GM23248 (cell line): ENCODE measurements around the gene NOC4L. TPM values are rescaled to one million over a fixed set of nuclear protein-coding genes. Genes with fewer than 3 reads are reported as not detected.

Experiments
- DNase-seq: peaks from one replicate; pipeline ENCODE4 v3.0.0-alpha.2; 2015
- H2AFZ ChIP-seq: fragments of 200-600 bp; sonication (generic); 2 replicates; pipeline ENCODE4 v1.6.1; 2016; ENCODE audit warnings: antibody characterized with exemption
- H3F3A ChIP-seq: fragments of 200-600 bp; sonication (generic); 2 replicates; pipeline ENCODE4 v1.6.1; 2016; ENCODE audit warnings: mild to moderate bottlenecking, antibody characterized with exemption, mixed run types; ENCODE audit not compliant: insufficient read depth
- H3K27ac ChIP-seq: fragments of 200-600 bp; sonication (generic); 2 replicates; pipeline ENCODE4 v1.5.1; 2016; ENCODE audit warnings: mild to moderate bottlenecking
- H3K27me3 ChIP-seq: fragments of 200-600 bp; sonication (generic); replicated peaks from 2 replicates; pipeline ENCODE4 v1.6.1; 2016; ENCODE audit warnings: mild to moderate bottlenecking; ENCODE audit not compliant: insufficient read depth
- H3K36me3 ChIP-seq: fragments of 200-600 bp; sonication (generic); 2 replicates; pipeline ENCODE4 v1.6.1; 2016; ENCODE audit warnings: low read depth, mild to moderate bottlenecking
- H3K4me1 ChIP-seq: fragments of 200-600 bp; sonication (generic); 2 replicates; pipeline ENCODE4 v1.6.1; 2016; ENCODE audit warnings: mild to moderate bottlenecking; ENCODE audit not compliant: insufficient read depth
- H3K4me2 ChIP-seq: fragments of 200-600 bp; sonication (generic); one replicate; pipeline ENCODE4 v1.6.1; 2016; ENCODE audit warnings: mild to moderate bottlenecking; ENCODE audit not compliant: unreplicated experiment
- H3K4me3 ChIP-seq: fragments of 200-600 bp; sonication (generic); 2 replicates; pipeline ENCODE4 v1.5.1; 2016; ENCODE audit warnings: mild to moderate bottlenecking
- H3K79me2 ChIP-seq: fragments of 200-600 bp; sonication (generic); 2 replicates; pipeline ENCODE4 v1.6.1; 2016; ENCODE audit warnings: mild to moderate bottlenecking; ENCODE audit not compliant: insufficient read depth
- H3K9ac ChIP-seq: fragments of 200-600 bp; sonication (generic); 2 replicates; pipeline ENCODE4 v1.6.1; 2016; ENCODE audit warnings: mild to moderate bottlenecking
- H3K9me2 ChIP-seq: fragments of 200-600 bp; sonication (generic); 2 replicates; pipeline ENCODE4 v1.6.1; 2016; ENCODE audit warnings: mixed run types, mild to moderate bottlenecking, moderate library complexity; ENCODE audit not compliant: insufficient read depth
- H3K9me3 ChIP-seq: fragments of 200-600 bp; sonication (generic); one replicate; pipeline ENCODE4 v1.6.1; 2017; ENCODE audit warnings: low read depth
- H4K20me1 ChIP-seq: fragments of 200-600 bp; sonication (generic); 2 replicates; pipeline ENCODE4 v1.6.0; 2016; ENCODE audit not compliant: insufficient read depth
- EZH2 ChIP-seq: fragments of 200-600 bp; sonication (generic); IDR thresholded peaks from 2 replicates; pipeline ENCODE4 v1.6.1; 2018; ENCODE audit warnings: antibody characterized with exemption, mild to moderate bottlenecking; ENCODE audit not compliant: insufficient read depth, poor library complexity, severe bottlenecking
- EZH2phosphoT487 ChIP-seq: fragments of 200-600 bp; sonication (generic); IDR thresholded peaks from 2 replicates; pipeline ENCODE4 v1.6.1; 2018; ENCODE audit warnings: antibody characterized with exemption, moderate library complexity, mild to moderate bottlenecking, low read depth; ENCODE audit not compliant: insufficient read depth
- WGBS, 2 experiments: methylation state at CpG; one replicate each; pipeline ENCODE4 v1.1.6; 2015 to 2017; ENCODE audit warnings: low lambda C conversion rate in 2 of 2, low coverage in 1 of 2; ENCODE audit errors: missing lambda C conversion rate in 2 of 2; 5-methylcytosine and 5-hydroxymethylcytosine counted together
- in situ Hi-C: fragments of 300-500 bp; cut with MboI; formaldehyde crosslinking; loops from 2 replicates; pipeline ENCODE4 v1.15.0; 2020
- polyA plus RNA-seq: library from polyadenylated mRNA; unstranded; fragments of >200 nt; fragmentation: Nextera tagmentation; extraction: Ambion mirVana; gene quantifications from 2 replicates; pipeline ENCODE4 v1.2.1, GENCODE V29; 2016
- total RNA-seq: library from RNA; depleted of rRNA; stranded (reverse); fragments of >200 nt; shearing (Covaris generic); gene quantifications from 2 replicates; pipeline ENCODE4 v1.2.3, GENCODE V29; 2014

The NOC4L gene
- total and polyA plus RNA-seq, 2 experiments from 2014 or later: 10.2 to 22.7 TPM

DNA sequence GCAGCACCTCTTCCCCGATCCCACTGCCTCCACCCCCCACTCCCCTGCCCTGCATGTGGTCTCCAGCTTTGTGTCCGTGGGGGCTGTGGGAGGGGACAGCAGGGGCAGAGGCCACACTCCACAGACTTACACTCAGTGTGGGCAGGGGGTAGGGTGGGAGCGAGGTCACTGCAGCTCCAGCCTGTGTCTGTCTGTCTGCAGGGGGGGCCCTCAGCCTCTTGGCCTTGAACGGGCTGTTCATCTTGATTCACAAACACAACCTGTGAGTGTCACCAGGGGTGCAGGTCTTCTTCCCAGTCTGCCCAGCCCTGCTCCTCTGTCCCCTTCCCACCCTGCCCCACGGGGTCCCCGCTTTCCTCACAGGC, 6.5 kb downstream of the NOC4L start:
- in situ Hi-C loops: loop anchor here (25.0 kb wide), 1 partner anchor 462 kb away; the partner anchor contains the start of genes LRCOL1 and P2RX2
- Histone ChIP-seq H3F3A (no peaks in the 10 kb centered on the region), H3K27me3 (no peaks in the 10 kb centered on the region), H4K20me1 (no peaks in the 10 kb centered on the region), H3K9ac (no peak overlapping the region), H2AFZ (no peak overlapping the region), H3K4me1 (no peaks in the 10 kb centered on the region), H3K4me3 (no peak overlapping the region), H3K9me2 (no peaks in the 10 kb centered on the region), H3K36me3 (no peaks in the 10 kb centered on the region), H3K27ac (no peak overlapping the region), H3K9me3 (no peaks in the 10 kb centered on the region), H3K4me2 (no peak overlapping the region), H3K79me2 (no peaks in the 10 kb centered on the region; the same call in 1 of the 2 replicates)
- WGBS, 2 experiments: 90 to 100% methylated on average over 1 to 6 of the region's 6 CpGs
- DNase-seq: no peak
- no peak for TF ChIP-seq EZH2phosphoT487
- no peak for TF ChIP-seq EZH2

DNA sequence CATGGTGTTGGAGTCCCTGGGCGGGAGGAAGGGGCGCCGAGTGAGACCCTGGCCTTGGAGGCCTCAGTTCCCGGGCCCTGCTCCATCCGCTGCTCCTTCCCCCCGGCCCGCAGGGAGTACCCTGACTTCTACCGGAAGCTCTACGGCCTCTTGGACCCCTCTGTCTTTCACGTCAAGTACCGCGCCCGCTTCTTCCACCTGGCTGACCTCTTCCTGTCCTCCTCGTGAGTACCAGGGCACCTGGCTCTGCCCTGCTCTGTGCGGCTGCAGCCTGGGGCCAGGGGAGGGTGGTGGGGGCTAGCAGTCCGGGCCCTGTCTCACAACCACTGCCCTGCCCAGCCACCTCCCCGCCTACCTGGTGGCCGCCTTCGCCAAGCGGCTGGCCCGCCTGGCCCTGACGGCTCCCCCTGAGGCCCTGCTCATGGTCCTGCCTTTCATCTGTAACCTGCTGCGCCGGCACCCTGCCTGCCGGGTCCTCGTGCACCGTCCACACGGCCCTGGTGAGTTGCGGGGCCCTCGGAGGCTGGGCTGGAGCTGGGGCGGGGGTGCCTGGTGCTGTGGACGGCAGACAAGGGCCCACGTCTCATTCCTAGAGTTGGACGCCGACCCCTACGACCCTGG, 7.0 kb downstream of the NOC4L start:
- no peaks in the 10 kb centered on the region for H3K9me3 ChIP-seq
- H4K20me1 ChIP-seq: no peaks in the 10 kb centered on the region
- no peak for DNase-seq
- H3K9me2 ChIP-seq: no peaks in the 10 kb centered on the region
- H3K4me3 ChIP-seq: no peak overlapping the region
- no peak overlapping the region for H3K4me2 ChIP-seq
- no peaks in the 10 kb centered on the region for H3K36me3 ChIP-seq
- H2AFZ ChIP-seq: no peak overlapping the region
- TF ChIP-seq EZH2: no peak
- TF ChIP-seq EZH2phosphoT487: no peak
- in situ Hi-C loops: loop anchor here (25.0 kb wide), 1 partner anchor 461 kb away; the partner anchor contains the start of genes LRCOL1 and P2RX2
- no peaks in the 10 kb centered on the region for H3K4me1 ChIP-seq
- WGBS, 2 experiments: 98% methylated on average over 36 of the region's 36 CpGs
- no peak overlapping the region for H3K9ac ChIP-seq
- H3K79me2 ChIP-seq: no peaks in the 10 kb centered on the region
- H3F3A ChIP-seq: peaks cover 4% of the 10 kb centered on the region; the same call in 1 of the 2 replicates
- H3K27me3 ChIP-seq: no peaks in the 10 kb centered on the region
- H3K27ac ChIP-seq: no peak overlapping the region

DNA sequence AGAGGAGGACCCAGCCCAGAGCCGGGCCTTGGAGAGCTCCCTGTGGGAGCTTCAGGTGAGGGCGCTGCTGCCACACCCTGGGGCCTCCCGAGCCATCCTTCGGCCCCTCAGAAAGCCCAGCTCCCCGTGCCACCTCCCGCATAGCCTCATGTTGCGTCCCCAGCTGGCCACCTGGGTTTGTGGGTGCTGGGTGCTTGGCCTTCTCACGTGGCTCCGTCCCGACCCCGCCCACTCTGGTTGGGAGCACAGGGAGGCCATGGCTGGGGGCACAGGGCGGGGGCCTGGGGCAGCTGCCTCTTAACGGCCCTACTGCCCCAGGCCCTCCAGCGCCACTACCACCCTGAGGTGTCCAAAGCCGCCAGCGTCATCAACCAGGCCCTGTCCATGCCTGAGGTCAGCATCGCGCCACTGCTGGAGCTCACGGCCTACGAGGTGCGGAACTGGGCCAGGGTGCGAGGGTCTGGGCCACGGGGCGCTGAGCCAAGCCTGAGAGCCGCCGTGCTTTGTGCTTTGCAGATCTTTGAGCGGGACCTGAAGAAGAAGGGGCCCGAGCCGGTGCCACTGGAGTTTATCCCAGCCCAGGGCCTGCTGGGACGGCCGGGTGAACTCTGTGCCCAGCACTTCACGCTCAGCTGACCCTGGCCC, 7.6 kb downstream of the NOC4L start:
- Histone ChIP-seq H3K4me2 (no peak overlapping the region), H2AFZ (no peak overlapping the region), H3K79me2 (no peaks in the 10 kb centered on the region), H3K9me3 (no peaks in the 10 kb centered on the region), H3K4me1 (no peaks in the 10 kb centered on the region), H3K27me3 (no peaks in the 10 kb centered on the region), H3K27ac (no peak overlapping the region), H3K9me2 (no peaks in the 10 kb centered on the region), H3K4me3 (no peak overlapping the region), H3K9ac (no peak overlapping the region), H3K36me3 (no peaks in the 10 kb centered on the region), H3F3A (peaks cover 9% of the 10 kb centered on the region), H4K20me1 (no peaks in the 10 kb centered on the region)
- no peak for DNase-seq
- 93 to 95% methylated on average over 28 to 32 of the region's 32 CpGs for WGBS, 2 experiments
- TF ChIP-seq EZH2: no peak
- TF ChIP-seq EZH2phosphoT487: no peak
- in situ Hi-C loops: loop anchor here (25.0 kb wide), 1 partner anchor 460 kb away; the partner anchor contains the start of genes LRCOL1 and P2RX2

DNA sequence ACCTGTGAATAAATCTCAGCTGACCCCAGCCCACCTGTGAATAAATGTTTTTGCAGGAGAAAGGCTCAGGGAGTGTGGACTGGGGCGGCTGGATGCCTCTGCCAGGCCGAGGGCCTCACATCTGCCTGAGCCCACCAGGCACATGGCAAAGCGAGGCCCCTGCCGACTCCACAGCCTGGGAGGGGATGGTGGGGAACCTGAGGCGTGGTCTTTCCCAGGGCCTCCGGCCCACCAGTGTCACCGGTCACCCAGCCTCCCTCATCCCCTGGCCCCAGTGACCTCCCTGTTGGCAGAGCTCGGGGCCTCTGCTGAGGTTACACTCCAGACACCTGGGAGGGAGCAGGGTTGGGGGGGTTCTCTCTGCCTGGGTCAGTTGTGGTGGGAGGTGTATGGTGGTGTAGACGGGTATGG, 8.2 kb downstream of the NOC4L start:
- H3K9ac ChIP-seq: no peak overlapping the region
- H3K79me2 ChIP-seq: no peaks in the 10 kb centered on the region
- no peaks in the 10 kb centered on the region for H4K20me1 ChIP-seq
- H2AFZ ChIP-seq: no peak overlapping the region
- H3K9me3 ChIP-seq: no peaks in the 10 kb centered on the region
- H3K36me3 ChIP-seq: no peaks in the 10 kb centered on the region
- no peak overlapping the region for H3K4me3 ChIP-seq
- H3F3A ChIP-seq: peaks cover 14% of the 10 kb centered on the region
- TF ChIP-seq EZH2phosphoT487 (no peak), EZH2 (no peak)
- no peaks in the 10 kb centered on the region for H3K9me2 ChIP-seq
- H3K4me2 ChIP-seq: no peak overlapping the region
- H3K27ac ChIP-seq: no peak overlapping the region
- H3K4me1 ChIP-seq: no peaks in the 10 kb centered on the region
- H3K27me3 ChIP-seq: no peaks in the 10 kb centered on the region
- no peak for DNase-seq
- in situ Hi-C loops: loop anchor here (25.0 kb wide), 1 partner anchor 460 kb away; the partner anchor contains the start of genes LRCOL1 and P2RX2
- WGBS, 2 experiments: 86 to 93% methylated on average over 9 of the region's 9 CpGs
